H9 (cell line): ENCODE results near the gene KIFC3. TPM values are rescaled to one million over a fixed set of nuclear protein-coding genes. Genes with fewer than 3 reads are reported as not detected.

Experiments used
- DNase-seq: peaks from one replicate; pipeline ENCODE4 v3.0.0-alpha.2; 2017
- H2AFZ ChIP-seq: one replicate; pipeline ENCODE4 v1.6.1; 2013; ENCODE audit warnings: mild to moderate bottlenecking, low read length, control low read depth, moderate library complexity
- H2AK5ac ChIP-seq: 2 replicates; pipeline ENCODE4 v1.6.1; 2013; ENCODE audit warnings: low read length, control low read depth, mixed read lengths; ENCODE audit not compliant: insufficient read length
- H2BK120ac ChIP-seq: one replicate; pipeline ENCODE4 v1.6.1; 2013; ENCODE audit warnings: low read depth, mild to moderate bottlenecking, low read length, control low read depth, inconsistent platforms; ENCODE audit not compliant: poor library complexity, severe bottlenecking
- H2BK12ac ChIP-seq: 2 replicates; pipeline ENCODE4 v1.6.1; 2013; ENCODE audit warnings: low read length, control low read depth, mixed read lengths, low read depth; ENCODE audit not compliant: insufficient read length
- H2BK15ac ChIP-seq: 2 replicates; pipeline ENCODE4 v1.6.1; 2013; ENCODE audit warnings: low read depth, low read length, control low read depth
- H2BK20ac ChIP-seq: one replicate; pipeline ENCODE4 v1.6.1; 2013; ENCODE audit warnings: low read depth, mild to moderate bottlenecking, low read length, control low read depth, inconsistent platforms; ENCODE audit not compliant: poor library complexity, severe bottlenecking
- H2BK5ac ChIP-seq: 2 replicates; pipeline ENCODE4 v1.6.1; 2013; ENCODE audit warnings: low read length, control low read depth, mixed read lengths; ENCODE audit not compliant: insufficient read length
- H3K14ac ChIP-seq: 2 replicates; pipeline ENCODE4 v1.6.1; 2013; ENCODE audit warnings: low read length, control low read depth; ENCODE audit not compliant: insufficient read depth
- H3K18ac ChIP-seq: 2 replicates; pipeline ENCODE4 v1.6.1; 2013; ENCODE audit warnings: low read depth, mild to moderate bottlenecking, mixed read lengths, low read length, control low read depth; ENCODE audit not compliant: insufficient read length
- H3K23ac ChIP-seq: 2 replicates; pipeline ENCODE4 v1.6.1; 2013; ENCODE audit warnings: low read length, control low read depth, mixed read lengths, low read depth; ENCODE audit not compliant: insufficient read length
- H3K23me2 ChIP-seq: 2 replicates; pipeline ENCODE4 v1.6.1; 2013; ENCODE audit warnings: low read depth, mild to moderate bottlenecking, mixed read lengths, low read length, control low read depth; ENCODE audit not compliant: insufficient read length, poor library complexity, severe bottlenecking
- H3K27ac ChIP-seq: 2 replicates; pipeline ENCODE4 v1.5.1; 2013; ENCODE audit warnings: low read length, control low read depth, mixed read lengths, low read depth; ENCODE audit not compliant: insufficient read length
- H3K27me3 ChIP-seq: 2 replicates; pipeline ENCODE4 v1.6.1; 2013; ENCODE audit warnings: low read length, control low read depth, inconsistent platforms; ENCODE audit not compliant: insufficient read depth
- H3K4ac ChIP-seq: 2 replicates; pipeline ENCODE4 v1.6.1; 2013; ENCODE audit warnings: low read depth, mild to moderate bottlenecking, control low read depth, inconsistent platforms, low read length, moderate library complexity
- H3K4me1 ChIP-seq: 2 replicates; pipeline ENCODE4 v1.6.1; 2013; ENCODE audit warnings: low read length, control low read depth, inconsistent platforms; ENCODE audit not compliant: insufficient read depth
- H3K4me2 ChIP-seq: 2 replicates; pipeline ENCODE4 v1.6.1; 2013; ENCODE audit warnings: low read length, control low read depth, mixed read lengths; ENCODE audit not compliant: insufficient read length, insufficient read depth
- H3K56ac ChIP-seq: 2 replicates; pipeline ENCODE4 v1.6.1; 2013; ENCODE audit warnings: low read depth, mild to moderate bottlenecking, mixed read lengths, low read length, control low read depth; ENCODE audit not compliant: insufficient read length
- H3K79me1 ChIP-seq: 2 replicates; pipeline ENCODE4 v1.6.1; 2013; ENCODE audit warnings: low read depth, mild to moderate bottlenecking, moderate library complexity, low read length, control low read depth, inconsistent platforms; ENCODE audit not compliant: insufficient read depth, poor library complexity, severe bottlenecking
- H3K79me2 ChIP-seq: 2 replicates; pipeline ENCODE4 v1.6.1; 2013; ENCODE audit warnings: low read length, control low read depth, inconsistent platforms; ENCODE audit not compliant: insufficient read depth
- H3K9ac ChIP-seq: 2 replicates; pipeline ENCODE4 v1.6.1; 2013; ENCODE audit warnings: low read length, control low read depth, mixed read lengths; ENCODE audit not compliant: insufficient read length; ENCODE audit errors: extremely low read depth
- H3K9me3 ChIP-seq: one replicate; pipeline ENCODE4 v1.6.1; 2013; ENCODE audit warnings: low read depth, low read length, inconsistent platforms; ENCODE audit not compliant: control insufficient read depth
- H3T11ph ChIP-seq: one replicate; pipeline ENCODE4 v1.6.1; 2013; ENCODE audit warnings: mild to moderate bottlenecking, low read length, control low read depth, inconsistent platforms
- H4K20me1 ChIP-seq: one replicate; pipeline ENCODE4 v1.6.1; 2013; ENCODE audit not compliant: control insufficient read depth, insufficient read length, insufficient read depth
- H4K5ac ChIP-seq: 2 replicates; pipeline ENCODE4 v1.6.1; 2013; ENCODE audit warnings: low read depth, mild to moderate bottlenecking, mixed read lengths, low read length, control low read depth; ENCODE audit not compliant: insufficient read length
- H4K8ac ChIP-seq: replicated peaks from 2 replicates; pipeline ENCODE4 v1.6.1; 2013; ENCODE audit warnings: low read length, control low read depth, mixed read lengths, low read depth; ENCODE audit not compliant: insufficient read length
- H4K91ac ChIP-seq: 2 replicates; pipeline ENCODE4 v1.6.1; 2013; ENCODE audit warnings: low read depth, mild to moderate bottlenecking, moderate library complexity, mixed read lengths, low read length, control low read depth; ENCODE audit not compliant: insufficient read length
- H3K27ac Mint-ChIP-seq, 3 experiments: 2 replicates in 2 of 3; 3 replicates in 1 of 3; pipeline ENCODE4 v1.8.0; 2020 to 2021; ENCODE audit warnings: mixed read lengths in 3 of 3, mild to moderate bottlenecking in 1 of 3, moderate library complexity in 1 of 3
- H3K27me3 Mint-ChIP-seq: 2 replicates; pipeline ENCODE4 v1.8.0; 2021; ENCODE audit warnings: low read depth, mild to moderate bottlenecking, moderate library complexity, mixed read lengths
- H3K36me3 Mint-ChIP-seq, 3 experiments: 2 replicates in 2 of 3; 3 replicates in 1 of 3; pipeline ENCODE4 v1.8.0; 2020 to 2021; ENCODE audit warnings: low read depth in 3 of 3, mixed read lengths in 3 of 3; ENCODE audit not compliant: insufficient read depth in 1 of 3
- H3K4me1 Mint-ChIP-seq, 2 experiments: 2 replicates each; pipeline ENCODE4 v1.8.0; 2020; ENCODE audit warnings: mixed read lengths in 2 of 2
- H3K4me3 Mint-ChIP-seq, 2 experiments: 2 replicates in 1 of 2; 3 replicates in 1 of 2; pipeline ENCODE4 v1.8.0; 2020 to 2021; ENCODE audit warnings: mild to moderate bottlenecking in 2 of 2, mixed read lengths in 2 of 2, moderate library complexity in 1 of 2
- H3K9me3 Mint-ChIP-seq, 2 experiments: 2 replicates in 1 of 2; 3 replicates in 1 of 2; pipeline ENCODE4 v1.8.0; 2020; ENCODE audit warnings: mild to moderate bottlenecking in 2 of 2, mixed read lengths in 2 of 2, moderate library complexity in 1 of 2
- WGBS: extraction: QIAGEN DNeasy Blood & Tissue Kit; methylation state at CpG from one replicate; pipeline ENCODE4 v1.1.7; 2013; ENCODE audit warnings: missing lambda C conversion rate, low lambda C conversion rate, mixed read lengths; ENCODE audit not compliant: insufficient read length; ENCODE audit errors: extremely low coverage; 5-methylcytosine and 5-hydroxymethylcytosine counted together
- total RNA-seq: library from RNA; stranded (reverse); gene quantifications from 2 replicates; pipeline ENCODE4 v1.2.1, GENCODE V29; 2021
- TF ChIP-seq, protein P1 (sequence below): fragments of 200-600 bp; sonication (generic); conservative IDR thresholded peaks from 3 replicates; pipeline ENCODE4 v1.8.0; 2021; ENCODE audit warnings: antibody characterized with exemption, mild to moderate bottlenecking

Gene KIFC3
- total RNA-seq, 1 experiment from 2014 or later: 5.0 TPM

DNA sequence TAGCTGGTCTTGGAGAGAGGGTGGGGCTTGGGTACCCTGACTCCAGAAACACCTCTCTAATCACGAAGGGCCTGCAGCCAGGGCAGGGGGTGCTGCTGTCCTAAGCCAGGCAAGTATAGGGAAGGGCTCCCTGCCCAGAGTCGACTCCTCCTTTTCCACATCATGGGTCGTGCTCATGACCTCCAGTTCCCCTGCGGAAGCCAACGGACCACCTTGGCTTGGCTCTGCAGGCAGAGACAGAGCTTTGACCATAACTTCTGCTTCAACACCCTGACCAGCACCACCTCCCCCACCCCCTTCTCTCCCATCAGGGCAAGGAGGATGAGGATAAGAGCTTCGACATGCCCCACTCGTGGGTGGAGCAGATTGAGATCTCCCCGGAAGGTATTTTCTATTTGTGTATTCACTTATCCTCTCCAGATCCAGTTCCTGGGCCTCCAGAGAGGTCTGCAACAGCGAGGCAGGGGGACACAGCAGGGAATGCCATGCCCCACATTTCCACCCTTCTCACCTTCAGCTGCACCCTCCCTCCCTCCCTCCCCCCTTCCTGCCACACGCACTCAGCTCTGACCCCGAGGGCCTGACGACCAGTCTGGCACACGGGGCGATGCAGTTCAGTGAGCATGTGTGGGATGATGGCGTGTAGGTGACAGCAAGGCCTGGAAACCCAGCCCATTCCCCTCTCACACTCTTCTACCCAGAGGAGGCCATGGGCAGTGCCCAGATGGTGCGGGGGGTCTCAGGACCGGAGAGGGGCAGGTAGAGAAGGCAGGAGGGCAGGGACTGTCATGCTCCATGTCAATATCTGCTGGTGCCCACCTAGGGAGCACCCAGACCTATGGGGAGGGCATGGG lies 80.7 kb downstream of the KIFC3 start:
- H3K4me3 Mint-ChIP-seq: no peak overlapping the region
- no peaks in the 10 kb centered on the region for H3K27me3 ChIP-seq
- H3K27me3 Mint-ChIP-seq: no peaks in the 10 kb centered on the region; the same call in 1 of the 2 replicates
- H2BK12ac ChIP-seq: no peak overlapping the region
- H3K14ac ChIP-seq: no peak overlapping the region; the same call in 1 of the 2 replicates
- TF ChIP-seq, protein P1, sequence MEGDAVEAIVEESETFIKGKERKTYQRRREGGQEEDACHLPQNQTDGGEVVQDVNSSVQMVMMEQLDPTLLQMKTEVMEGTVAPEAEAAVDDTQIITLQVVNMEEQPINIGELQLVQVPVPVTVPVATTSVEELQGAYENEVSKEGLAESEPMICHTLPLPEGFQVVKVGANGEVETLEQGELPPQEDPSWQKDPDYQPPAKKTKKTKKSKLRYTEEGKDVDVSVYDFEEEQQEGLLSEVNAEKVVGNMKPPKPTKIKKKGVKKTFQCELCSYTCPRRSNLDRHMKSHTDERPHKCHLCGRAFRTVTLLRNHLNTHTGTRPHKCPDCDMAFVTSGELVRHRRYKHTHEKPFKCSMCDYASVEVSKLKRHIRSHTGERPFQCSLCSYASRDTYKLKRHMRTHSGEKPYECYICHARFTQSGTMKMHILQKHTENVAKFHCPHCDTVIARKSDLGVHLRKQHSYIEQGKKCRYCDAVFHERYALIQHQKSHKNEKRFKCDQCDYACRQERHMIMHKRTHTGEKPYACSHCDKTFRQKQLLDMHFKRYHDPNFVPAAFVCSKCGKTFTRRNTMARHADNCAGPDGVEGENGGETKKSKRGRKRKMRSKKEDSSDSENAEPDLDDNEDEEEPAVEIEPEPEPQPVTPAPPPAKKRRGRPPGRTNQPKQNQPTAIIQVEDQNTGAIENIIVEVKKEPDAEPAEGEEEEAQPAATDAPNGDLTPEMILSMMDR: no peak
- no peak overlapping the region for H2AFZ ChIP-seq
- H3K9ac ChIP-seq: no peak overlapping the region
- H3K23ac ChIP-seq: no peak overlapping the region
- no peak overlapping the region for H4K91ac ChIP-seq
- H3K27ac Mint-ChIP-seq: peak overlapping the region in 2 of 3 experiments; percentile 18 to 74; a peak in 2 of 7 replicates
- no peak overlapping the region for H4K5ac ChIP-seq
- no peak overlapping the region for H4K8ac ChIP-seq
- no peaks in the 10 kb centered on the region for H3K79me2 ChIP-seq
- no peaks in the 10 kb centered on the region for H4K20me1 ChIP-seq
- no peaks in the 10 kb centered on the region for H3K9me3 ChIP-seq
- no peaks in the 10 kb centered on the region for H3K79me1 ChIP-seq
- H3K23me2 ChIP-seq: no peaks in the 10 kb centered on the region
- no peaks in the 10 kb centered on the region for H3K36me3 Mint-ChIP-seq
- no peak overlapping the region for H2BK5ac ChIP-seq
- H2BK15ac ChIP-seq: no peak overlapping the region
- no peaks in the 10 kb centered on the region for H3K4me1 Mint-ChIP-seq
- no peak overlapping the region for H2AK5ac ChIP-seq
- no peak overlapping the region for H3K4me2 ChIP-seq
- DNase-seq: no peak
- no peak overlapping the region for H2BK20ac ChIP-seq
- H3T11ph ChIP-seq: no peak overlapping the region
- H3K27ac ChIP-seq: no peak overlapping the region
- H3K4ac ChIP-seq: no peak overlapping the region
- no peak overlapping the region for H2BK120ac ChIP-seq
- no peak overlapping the region for H3K56ac ChIP-seq
- no CpG with 5 or more reads among the region's 17 CpGs for WGBS
- H3K18ac ChIP-seq: no peak overlapping the region
- no peaks in the 10 kb centered on the region for H3K4me1 ChIP-seq
- H3K9me3 Mint-ChIP-seq: no peaks in the 10 kb centered on the region
